ENCODE results near the gene GLT6D1.

GRCh38 chr9:135680056-135680455 is 40.7 kb upstream of the GLT6D1 start:
- TF ChIP-seq CTCF (IDR thresholded peaks at IDR 0.05; ENCODE audit: insufficient read depth, low read length) (no peak), POLR2AphosphoS5 (IDR thresholded peaks at IDR 0.05; ENCODE audit: low read depth) (no peak), SPI1 (IDR thresholded peaks at IDR 0.05; ENCODE audit: borderline replicate concordance, low read depth) (no peak)
- TF ChIP-seq, protein P1, sequence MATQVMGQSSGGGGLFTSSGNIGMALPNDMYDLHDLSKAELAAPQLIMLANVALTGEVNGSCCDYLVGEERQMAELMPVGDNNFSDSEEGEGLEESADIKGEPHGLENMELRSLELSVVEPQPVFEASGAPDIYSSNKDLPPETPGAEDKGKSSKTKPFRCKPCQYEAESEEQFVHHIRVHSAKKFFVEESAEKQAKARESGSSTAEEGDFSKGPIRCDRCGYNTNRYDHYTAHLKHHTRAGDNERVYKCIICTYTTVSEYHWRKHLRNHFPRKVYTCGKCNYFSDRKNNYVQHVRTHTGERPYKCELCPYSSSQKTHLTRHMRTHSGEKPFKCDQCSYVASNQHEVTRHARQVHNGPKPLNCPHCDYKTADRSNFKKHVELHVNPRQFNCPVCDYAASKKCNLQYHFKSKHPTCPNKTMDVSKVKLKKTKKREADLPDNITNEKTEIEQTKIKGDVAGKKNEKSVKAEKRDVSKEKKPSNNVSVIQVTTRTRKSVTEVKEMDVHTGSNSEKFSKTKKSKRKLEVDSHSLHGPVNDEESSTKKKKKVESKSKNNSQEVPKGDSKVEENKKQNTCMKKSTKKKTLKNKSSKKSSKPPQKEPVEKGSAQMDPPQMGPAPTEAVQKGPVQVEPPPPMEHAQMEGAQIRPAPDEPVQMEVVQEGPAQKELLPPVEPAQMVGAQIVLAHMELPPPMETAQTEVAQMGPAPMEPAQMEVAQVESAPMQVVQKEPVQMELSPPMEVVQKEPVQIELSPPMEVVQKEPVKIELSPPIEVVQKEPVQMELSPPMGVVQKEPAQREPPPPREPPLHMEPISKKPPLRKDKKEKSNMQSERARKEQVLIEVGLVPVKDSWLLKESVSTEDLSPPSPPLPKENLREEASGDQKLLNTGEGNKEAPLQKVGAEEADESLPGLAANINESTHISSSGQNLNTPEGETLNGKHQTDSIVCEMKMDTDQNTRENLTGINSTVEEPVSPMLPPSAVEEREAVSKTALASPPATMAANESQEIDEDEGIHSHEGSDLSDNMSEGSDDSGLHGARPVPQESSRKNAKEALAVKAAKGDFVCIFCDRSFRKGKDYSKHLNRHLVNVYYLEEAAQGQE (IDR thresholded peaks at IDR 0.05; ENCODE audit: insufficient replicate concordance, low read depth), result no peak
